ENCODE data around the gene ATPAF1. TPM values are rescaled to one million over a fixed set of nuclear protein-coding genes. Genes with fewer than 3 reads are reported as not detected.
A peak's percentile ranks its signal among the peaks of the same experiment; 100 is the strongest.
"Not testable (repeated sequence)": the region's sequence is repeated elsewhere in the genome, so short reads cannot be mapped to it uniquely, and the experiment has no call there.

ATPAF1 gene
- total RNA-seq, 1 donor from 2014 or later = 40.9 TPM

DNA sequence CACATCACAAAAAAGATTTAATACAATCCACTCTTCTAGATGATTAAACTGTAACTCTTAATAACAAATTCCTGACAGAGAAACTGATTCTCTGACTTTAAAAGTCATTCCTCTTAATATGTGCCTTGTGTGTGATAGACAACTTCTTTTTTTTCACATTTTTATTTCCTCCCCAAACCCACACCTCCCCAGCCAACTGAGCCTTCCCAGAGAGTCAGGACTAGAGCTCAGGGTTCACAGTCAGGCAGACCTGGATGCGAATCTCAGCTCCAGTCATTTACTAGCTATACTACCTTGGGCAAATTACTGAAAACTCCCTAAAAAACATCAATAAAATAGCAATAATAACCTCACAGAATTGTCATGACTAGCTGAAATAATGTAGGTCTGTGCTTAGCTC lies 14.2 kb downstream of the ATPAF1 start:
- intact Hi-C loops (cut with micrococcal nuclease) = no loop called here

DNA sequence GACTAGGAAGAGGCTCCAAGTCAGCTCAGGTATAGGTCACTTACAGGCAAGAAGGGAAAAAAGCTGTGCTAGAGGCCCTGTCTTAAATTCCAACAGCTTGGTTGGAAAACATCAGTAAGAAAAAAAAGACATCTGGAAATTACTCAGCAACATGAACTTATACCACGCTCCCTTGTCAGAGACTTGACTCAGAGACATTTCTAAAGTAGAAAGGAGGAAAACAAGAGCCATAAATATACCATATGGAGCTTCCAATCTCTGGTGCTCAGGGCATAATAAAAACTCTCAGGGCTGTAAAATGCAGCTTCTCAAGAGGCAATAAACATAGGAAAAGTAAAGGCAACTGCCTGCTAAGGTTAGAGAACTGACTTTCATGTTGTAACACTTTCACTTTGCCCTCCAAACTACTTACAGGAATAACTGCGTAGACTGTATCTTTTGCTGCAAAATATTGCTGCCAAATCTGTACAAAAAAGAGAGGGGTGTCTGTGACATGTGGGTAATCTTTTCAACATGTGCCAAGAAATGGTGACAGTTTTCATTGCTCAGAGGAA lies 14.7 kb downstream of the ATPAF1 start:
- H3K36me3 Mint-ChIP-seq (ENCODE audit: low read depth) = peaks cover 56% of the 10 kb centered on the region
- intact Hi-C loops (cut with micrococcal nuclease) = no loop called here

More for the DNA sequence above, 14.2 kb downstream of the ATPAF1 start:
- peaks cover 56% of the 10 kb centered on the region for H3K36me3 Mint-ChIP-seq (ENCODE audit: low read depth)
- no peak for DNase-seq (ENCODE audit: low spot score)
- no peak overlapping the region for H3K4me3 Mint-ChIP-seq
- no peaks in the 10 kb centered on the region for H3K27me3 Mint-ChIP-seq (ENCODE audit: insufficient read depth)
- peaks cover 23% of the 10 kb centered on the region for H3K9me3 Mint-ChIP-seq
- H3K4me1 Mint-ChIP-seq (ENCODE audit: low read depth) = peaks cover 21% of the 10 kb centered on the region
- H3K27ac Mint-ChIP-seq = no peak overlapping the region

DNA sequence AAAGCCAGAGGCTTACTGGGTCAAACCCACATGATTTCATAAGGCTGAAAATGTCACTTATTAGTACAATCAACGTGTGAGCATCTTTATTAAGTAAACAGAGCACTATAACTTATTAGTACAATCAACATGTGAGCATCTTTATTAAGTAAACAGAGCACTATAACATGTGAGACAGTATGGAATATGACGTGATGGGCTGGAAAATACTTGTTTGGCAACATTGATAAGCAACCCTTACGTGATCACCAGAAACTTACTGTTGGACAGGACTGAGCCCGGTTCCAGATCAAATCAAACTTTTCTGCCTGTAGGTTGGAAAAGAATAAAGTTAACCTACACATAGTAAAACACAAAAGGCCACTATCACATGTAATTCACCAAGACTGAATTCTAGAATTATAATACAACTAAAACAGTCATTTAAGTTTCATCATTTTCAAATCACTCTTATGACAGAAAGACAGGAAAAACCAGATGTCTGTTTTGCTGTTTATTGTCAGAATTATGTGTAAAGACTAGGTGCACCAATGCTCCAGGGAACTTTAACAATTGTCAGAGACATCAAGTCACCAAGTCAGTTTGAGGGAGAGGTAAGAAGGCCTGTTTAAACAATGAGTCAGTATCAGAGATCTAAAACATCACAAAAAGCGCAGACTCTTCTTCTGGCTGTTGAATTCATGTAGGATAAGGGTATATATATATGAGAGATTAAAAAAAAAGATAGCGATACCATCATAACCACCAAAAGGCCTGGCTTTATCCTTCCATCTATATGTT lies 15.7 kb downstream of the ATPAF1 start:
- intact Hi-C loops (cut with micrococcal nuclease) = no loop called here
- Mint-ChIP-seq H3K27ac (peak overlapping the region; percentile 37), H3K4me3 (no peak overlapping the region), H3K9me3 (peaks cover 25% of the 10 kb centered on the region), H3K27me3 (ENCODE audit: insufficient read depth) (no peaks in the 10 kb centered on the region), H3K36me3 (ENCODE audit: low read depth) (peaks cover 53% of the 10 kb centered on the region), H3K4me1 (ENCODE audit: low read depth) (peaks cover 15% of the 10 kb centered on the region)
- no peak for DNase-seq (ENCODE audit: low spot score)

More for the DNA sequence above, 14.7 kb downstream of the ATPAF1 start:
- H3K4me1 Mint-ChIP-seq (ENCODE audit: low read depth) = peaks cover 21% of the 10 kb centered on the region
- no peak for DNase-seq (ENCODE audit: low spot score)
- no peak overlapping the region for H3K27ac Mint-ChIP-seq
- H3K9me3 Mint-ChIP-seq = peaks cover 23% of the 10 kb centered on the region
- H3K27me3 Mint-ChIP-seq (ENCODE audit: insufficient read depth) = no peaks in the 10 kb centered on the region
- H3K4me3 Mint-ChIP-seq = no peak overlapping the region

DNA sequence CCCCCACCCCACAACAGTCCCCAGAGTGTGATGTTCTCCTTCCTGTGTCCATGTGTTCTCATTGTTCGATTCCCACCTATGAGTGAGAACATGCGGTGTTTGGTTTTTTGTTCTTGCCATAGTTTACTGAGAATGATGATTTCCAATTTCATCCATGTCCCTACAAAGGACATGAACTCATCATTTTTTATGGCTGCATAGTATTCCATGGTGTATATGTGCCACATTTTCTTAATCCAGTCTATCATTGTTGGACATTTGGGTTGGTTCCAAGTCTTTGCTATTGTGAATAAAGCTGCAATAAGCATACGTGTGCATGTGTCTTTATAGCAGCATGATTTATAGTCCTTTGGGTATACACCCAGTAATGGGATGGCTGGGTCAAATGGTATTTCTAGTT lies 17.0 kb downstream of the ATPAF1 start:
- peaks cover 28% of the 10 kb centered on the region for H3K9me3 Mint-ChIP-seq

DNA sequence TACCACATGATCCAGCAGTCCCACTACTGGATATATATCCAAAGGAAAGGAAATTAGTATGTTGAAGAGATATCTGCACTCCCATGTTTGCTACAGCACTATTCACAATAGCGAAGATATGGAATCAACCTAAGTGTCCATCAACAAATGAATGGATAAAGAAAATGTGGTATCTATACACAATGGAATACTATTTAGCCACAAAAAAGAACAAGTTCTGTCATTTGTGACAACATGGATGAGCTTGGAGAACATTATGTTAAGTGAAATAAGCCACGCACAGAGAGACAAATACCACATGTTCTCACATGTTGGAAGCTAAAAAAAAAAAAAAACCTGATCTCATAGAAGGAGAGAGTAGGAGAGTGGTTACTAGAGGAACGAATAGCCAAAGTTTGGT lies 17.7 kb downstream of the ATPAF1 start:
- no peak for DNase-seq (ENCODE audit: low spot score)
- Mint-ChIP-seq H3K27ac (no peak overlapping the region), H3K4me1 (ENCODE audit: low read depth) (peaks cover 24% of the 10 kb centered on the region), H3K4me3 (no peak overlapping the region), H3K36me3 (ENCODE audit: low read depth) (peaks cover 54% of the 10 kb centered on the region), H3K27me3 (ENCODE audit: insufficient read depth) (no peaks in the 10 kb centered on the region), H3K9me3 (peaks cover 28% of the 10 kb centered on the region)
- intact Hi-C loops (cut with micrococcal nuclease) = no loop called here

More for the DNA sequence above, 17.0 kb downstream of the ATPAF1 start:
- H3K27me3 Mint-ChIP-seq (ENCODE audit: insufficient read depth); DNase-seq (ENCODE audit: low spot score); H3K4me3 Mint-ChIP-seq; intact Hi-C loops (cut with micrococcal nuclease); H3K27ac Mint-ChIP-seq: not testable (repeated sequence)
- H3K4me1 Mint-ChIP-seq (ENCODE audit: low read depth) = peaks cover 24% of the 10 kb centered on the region
- peaks cover 58% of the 10 kb centered on the region for H3K36me3 Mint-ChIP-seq (ENCODE audit: low read depth)

DNA sequence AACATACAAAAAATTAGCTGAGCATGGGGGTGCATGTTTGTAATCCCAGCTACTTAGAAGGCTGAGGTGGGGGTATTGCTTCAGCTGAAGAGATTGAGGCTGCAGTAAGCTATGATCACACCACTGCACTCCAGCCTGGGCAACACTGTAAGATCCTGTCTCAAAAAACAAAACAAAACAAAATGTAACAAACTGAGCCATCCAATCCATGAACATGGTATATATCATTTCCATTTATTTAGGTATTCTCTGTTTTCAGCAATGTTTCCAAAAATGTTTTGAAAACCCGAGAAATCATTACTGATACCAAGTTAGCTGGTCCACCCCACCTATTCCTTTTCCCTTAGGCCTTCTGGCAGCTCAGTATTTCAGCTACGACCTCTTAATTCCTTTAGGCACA lies 18.4 kb downstream of the ATPAF1 start:
- intact Hi-C loops (cut with micrococcal nuclease) = no loop called here
- no peak for DNase-seq (ENCODE audit: low spot score)
- Mint-ChIP-seq H3K27me3 (ENCODE audit: insufficient read depth) (no peaks in the 10 kb centered on the region), H3K4me3 (no peak overlapping the region), H3K9me3 (peaks cover 23% of the 10 kb centered on the region), H3K4me1 (ENCODE audit: low read depth) (peaks cover 24% of the 10 kb centered on the region), H3K36me3 (ENCODE audit: low read depth) (peaks cover 50% of the 10 kb centered on the region), H3K27ac (no peak overlapping the region)

DNA sequence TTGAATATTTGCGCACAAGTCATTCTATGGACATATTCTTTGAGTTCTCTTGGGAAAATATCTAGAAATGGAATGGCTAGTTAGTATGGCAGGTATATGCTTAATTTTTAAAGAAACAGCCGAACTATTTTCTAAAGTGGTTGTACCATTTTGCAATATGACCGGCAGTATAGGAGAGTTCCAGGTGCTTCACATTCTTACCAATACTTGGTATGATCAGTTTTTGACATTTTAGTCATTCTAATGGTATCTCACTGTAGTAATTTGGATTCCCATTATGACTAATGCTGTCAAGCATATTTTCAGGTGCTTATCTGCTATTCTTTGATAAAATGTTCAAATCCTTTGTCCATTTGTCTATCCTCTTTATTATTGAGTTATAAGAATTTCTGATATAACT lies 20.6 kb downstream of the ATPAF1 start:
- no peak overlapping the region for H3K27ac Mint-ChIP-seq
- peaks cover 43% of the 10 kb centered on the region for H3K36me3 Mint-ChIP-seq (ENCODE audit: low read depth)
- no peak overlapping the region for H3K4me3 Mint-ChIP-seq
- peaks cover 21% of the 10 kb centered on the region for H3K9me3 Mint-ChIP-seq
- peaks cover 8% of the 10 kb centered on the region for H3K4me1 Mint-ChIP-seq (ENCODE audit: low read depth)
- DNase-seq (ENCODE audit: low spot score) = no peak
- intact Hi-C loops (cut with micrococcal nuclease) = no loop called here
- no peaks in the 10 kb centered on the region for H3K27me3 Mint-ChIP-seq (ENCODE audit: insufficient read depth)

DNA sequence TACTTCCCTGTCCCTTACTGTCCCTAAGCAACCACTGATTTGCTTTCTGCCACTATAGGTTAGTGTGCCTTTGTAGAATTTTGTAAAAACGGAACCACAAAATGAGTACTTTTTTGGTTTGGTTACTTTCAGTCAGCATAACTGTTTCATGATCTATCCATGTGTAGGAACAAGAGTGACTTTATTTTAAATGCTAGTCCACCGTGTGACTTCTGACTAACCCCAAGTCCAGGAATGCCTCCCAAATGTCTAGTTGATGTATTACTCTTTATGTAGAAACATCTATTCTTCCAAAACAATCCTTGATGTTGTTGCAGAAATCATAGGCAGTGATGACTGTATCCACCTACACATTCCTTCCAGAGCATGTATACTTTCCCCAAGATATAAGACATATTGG lies 21.3 kb downstream of the ATPAF1 start:
- Mint-ChIP-seq H3K27ac (peak overlapping the region; percentile 19), H3K9me3 (peaks cover 21% of the 10 kb centered on the region), H3K4me1 (ENCODE audit: low read depth) (peaks cover 8% of the 10 kb centered on the region), H3K36me3 (ENCODE audit: low read depth) (peaks cover 44% of the 10 kb centered on the region), H3K27me3 (ENCODE audit: insufficient read depth) (no peaks in the 10 kb centered on the region), H3K4me3 (no peak overlapping the region)
- DNase-seq (ENCODE audit: low spot score) = no peak
- intact Hi-C loops (cut with micrococcal nuclease) = no loop called here

DNA sequence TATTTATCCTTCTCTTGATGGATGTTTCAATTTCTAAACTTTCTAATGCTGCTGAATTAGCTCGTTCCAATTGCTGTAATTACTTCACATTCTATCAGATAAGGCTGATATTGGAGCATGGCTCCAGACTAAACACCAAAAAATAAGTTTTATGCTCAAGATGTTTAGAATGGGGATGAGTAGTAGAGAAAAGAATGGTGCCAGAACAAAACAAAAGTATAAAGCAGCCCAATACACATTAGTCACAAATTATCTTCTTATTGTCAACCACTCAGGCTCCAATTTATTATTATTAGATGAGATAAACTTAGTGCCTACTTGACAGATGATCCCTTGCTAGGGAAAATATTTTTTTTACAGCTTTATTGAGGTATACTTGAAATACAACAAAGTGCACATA lies 21.8 kb downstream of the ATPAF1 start:
- Mint-ChIP-seq H3K27me3 (ENCODE audit: insufficient read depth) (no peaks in the 10 kb centered on the region), H3K4me1 (ENCODE audit: low read depth) (peaks cover 8% of the 10 kb centered on the region), H3K27ac (no peak overlapping the region), H3K36me3 (ENCODE audit: low read depth) (peaks cover 48% of the 10 kb centered on the region), H3K4me3 (no peak overlapping the region), H3K9me3 (peaks cover 21% of the 10 kb centered on the region)
- intact Hi-C loops (cut with micrococcal nuclease) = no loop called here
- DNase-seq (ENCODE audit: low spot score) = no peak

DNA sequence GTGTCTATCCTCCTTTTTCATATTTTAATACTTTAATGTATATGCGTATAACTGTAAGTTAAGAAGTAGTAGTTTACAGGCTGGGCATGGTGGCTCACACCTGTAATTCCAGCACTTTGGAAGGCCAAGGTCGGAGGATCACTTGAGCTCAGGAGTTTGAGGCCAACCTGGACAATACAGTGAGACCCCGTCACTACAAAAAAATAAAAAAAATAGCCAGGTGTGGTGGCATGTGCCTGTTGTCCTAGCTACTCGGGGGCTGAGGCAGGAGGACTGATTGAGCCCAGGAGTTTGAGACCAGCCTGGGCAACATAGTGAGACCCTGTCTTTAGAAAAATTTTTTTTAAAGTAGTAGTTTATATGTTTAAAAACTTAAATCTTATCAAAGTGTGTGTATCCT lies 22.3 kb downstream of the ATPAF1 start:
- peaks cover 21% of the 10 kb centered on the region for H3K9me3 Mint-ChIP-seq
- no peaks in the 10 kb centered on the region for H3K27me3 Mint-ChIP-seq (ENCODE audit: insufficient read depth)
- peaks cover 49% of the 10 kb centered on the region for H3K36me3 Mint-ChIP-seq (ENCODE audit: low read depth)
- DNase-seq (ENCODE audit: low spot score) = no peak
- H3K4me1 Mint-ChIP-seq (ENCODE audit: low read depth) = peaks cover 8% of the 10 kb centered on the region
- no peak overlapping the region for H3K27ac Mint-ChIP-seq
- no peak overlapping the region for H3K4me3 Mint-ChIP-seq
- intact Hi-C loops (cut with micrococcal nuclease) = no loop called here

DNA sequence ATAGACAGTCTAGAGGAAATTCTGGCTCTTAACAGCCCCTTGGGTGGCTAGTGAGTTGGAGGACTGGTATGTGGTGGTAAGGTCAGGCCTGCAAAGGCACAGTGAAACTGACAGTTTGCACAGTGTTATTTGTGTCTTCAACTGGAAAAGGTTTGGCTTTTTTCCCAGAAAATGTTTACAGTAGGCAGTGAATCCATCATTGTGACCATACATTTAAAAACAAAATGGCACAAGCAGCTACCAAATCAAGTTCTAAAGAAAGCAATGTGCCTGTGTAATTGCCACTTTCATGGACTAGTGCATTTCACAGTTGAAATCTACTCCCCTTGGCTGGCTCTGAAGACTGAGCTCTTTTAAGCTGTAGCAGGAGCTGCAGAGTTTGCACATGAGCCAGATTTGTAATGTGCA lies 24.8 kb downstream of the ATPAF1 start:
- intact Hi-C loops (cut with micrococcal nuclease) = no loop called here
- Mint-ChIP-seq H3K27me3 (ENCODE audit: insufficient read depth) (no peaks in the 10 kb centered on the region), H3K4me3 (no peak overlapping the region)

DNA sequence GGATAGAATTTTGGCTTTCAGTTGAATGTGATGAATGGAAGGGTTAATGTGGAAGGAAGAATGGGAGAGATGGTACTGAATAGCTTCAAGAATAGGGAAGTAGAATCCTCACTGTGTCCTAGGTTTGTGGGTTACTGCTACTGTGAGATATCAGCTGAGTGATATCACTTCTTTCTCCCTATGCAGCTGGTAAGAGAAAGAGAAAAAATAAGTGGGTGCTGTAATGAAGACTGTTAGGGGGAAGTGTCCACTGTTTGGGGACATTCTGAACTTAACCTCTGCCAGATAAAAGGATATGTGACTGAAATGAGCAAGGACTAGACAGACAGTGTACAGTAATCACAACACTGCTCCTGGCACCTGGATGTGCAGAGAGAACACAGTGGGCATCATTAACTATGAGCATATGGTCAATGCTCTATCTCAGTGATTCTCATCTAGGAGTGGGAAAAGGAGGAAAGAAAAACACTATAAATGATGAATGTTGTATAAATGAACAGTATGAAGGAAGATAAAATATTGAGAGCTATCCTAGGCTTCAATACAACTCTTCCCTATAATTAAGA lies 26.0 kb downstream of the ATPAF1 start:
- intact Hi-C loops (cut with micrococcal nuclease) = no loop called here

More for the DNA sequence above, 24.8 kb downstream of the ATPAF1 start:
- no peak overlapping the region for H3K27ac Mint-ChIP-seq
- DNase-seq (ENCODE audit: low spot score) = no peak
- H3K36me3 Mint-ChIP-seq (ENCODE audit: low read depth) = peaks cover 38% of the 10 kb centered on the region
- peaks cover 5% of the 10 kb centered on the region for H3K9me3 Mint-ChIP-seq
- peaks cover 8% of the 10 kb centered on the region for H3K4me1 Mint-ChIP-seq (ENCODE audit: low read depth)

DNA sequence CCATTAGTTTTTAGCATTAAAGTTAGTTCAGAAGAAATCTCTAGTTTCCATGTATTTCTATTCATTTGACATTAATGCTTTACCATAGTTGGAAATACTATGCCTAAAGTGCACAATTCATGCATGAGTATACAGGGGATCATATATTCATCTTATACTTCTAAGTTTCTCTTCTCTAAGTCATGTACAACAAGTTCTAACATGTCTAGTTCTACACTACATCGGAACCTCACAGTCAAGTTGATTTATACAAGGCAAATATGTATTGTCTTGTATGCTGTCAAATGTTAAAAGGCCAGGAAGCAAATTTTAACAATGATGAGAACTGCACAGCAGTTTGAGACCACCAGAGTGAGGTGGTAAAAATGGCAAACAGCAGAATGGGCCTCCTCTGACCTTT lies 28.6 kb downstream of the ATPAF1 start:
- no peak overlapping the region for H3K4me3 Mint-ChIP-seq
- peaks cover 39% of the 10 kb centered on the region for H3K36me3 Mint-ChIP-seq (ENCODE audit: low read depth)
- DNase-seq (ENCODE audit: low spot score) = no peak
- no peaks in the 10 kb centered on the region for H3K4me1 Mint-ChIP-seq (ENCODE audit: low read depth)
- intact Hi-C loops (cut with micrococcal nuclease) = no loop called here
- H3K27me3 Mint-ChIP-seq (ENCODE audit: insufficient read depth) = no peaks in the 10 kb centered on the region
- no peak overlapping the region for H3K27ac Mint-ChIP-seq
- no peaks in the 10 kb centered on the region for H3K9me3 Mint-ChIP-seq

More for the DNA sequence above, 26.0 kb downstream of the ATPAF1 start:
- H3K4me3 Mint-ChIP-seq = no peak overlapping the region
- no peak overlapping the region for H3K27ac Mint-ChIP-seq
- peaks cover 34% of the 10 kb centered on the region for H3K36me3 Mint-ChIP-seq (ENCODE audit: low read depth)
- H3K9me3 Mint-ChIP-seq = no peaks in the 10 kb centered on the region
- H3K27me3 Mint-ChIP-seq (ENCODE audit: insufficient read depth) = no peaks in the 10 kb centered on the region
- no peak for DNase-seq (ENCODE audit: low spot score)
- peaks cover 6% of the 10 kb centered on the region for H3K4me1 Mint-ChIP-seq (ENCODE audit: low read depth)

Measured in activated T-helper 1 cell treated with anti-CD3 and anti-CD28 coated beads, Interleukin-12 subunit alpha, Interleukin-12 subunit beta, Interleukin-2, Interleukin-4 antibody, amounts not matched to agents 30 ng/mL and 10 ng/mL and 1 ng/mL, durations not matched to agents 14 hours and 24 hours and 36 hours (primary cell).